Smooth muscle cell (in vitro differentiated cells): ENCODE measurements around the gene PTPRD. TPM values are rescaled to one million over a fixed set of nuclear protein-coding genes. Genes with fewer than 3 reads are reported as not detected.

ENCODE experiments used
- DNase-seq: peaks from one replicate; lab custom pipeline; 2025; ENCODE audit not compliant: unreplicated experiment; lab: John Stamatoyannopoulos, UW
- H2AFZ ChIP-seq: fragments of 200-600 bp; sonication (generic); 2 replicates; pipeline ENCODE4 v1.6.0; 2016; ENCODE audit warnings: antibody characterized with exemption, low read depth, mild to moderate bottlenecking
- H3F3A ChIP-seq: fragments of 200-600 bp; sonication (generic); 2 replicates; pipeline ENCODE4 v1.6.0; 2017; ENCODE audit warnings: antibody characterized with exemption, low read depth
- H3K27ac ChIP-seq: fragments of 200-600 bp; sonication (generic); 2 replicates; pipeline ENCODE4 v1.5.1; 2016; ENCODE audit warnings: low read depth, mild to moderate bottlenecking
- H3K27me3 ChIP-seq: fragments of 200-600 bp; sonication (generic); 2 replicates; pipeline ENCODE4 v1.6.1; 2016; ENCODE audit warnings: low read depth, mild to moderate bottlenecking
- H3K36me3 ChIP-seq: fragments of 200-600 bp; sonication (generic); 2 replicates; pipeline ENCODE4 v1.5.1; 2016; ENCODE audit warnings: low read depth
- H3K4me1 ChIP-seq: fragments of 200-600 bp; sonication (generic); 2 replicates; pipeline ENCODE4 v1.5.1; 2016; ENCODE audit warnings: low read depth
- H3K4me2 ChIP-seq: fragments of 200-600 bp; sonication (generic); 2 replicates; pipeline ENCODE4 v1.6.0; 2016; ENCODE audit warnings: mild to moderate bottlenecking
- H3K4me3 ChIP-seq: fragments of 200-600 bp; sonication (generic); 2 replicates; pipeline ENCODE4 v1.5.1; 2016; ENCODE audit warnings: mild to moderate bottlenecking
- H3K79me2 ChIP-seq: fragments of 200-600 bp; sonication (generic); 2 replicates; pipeline ENCODE4 v1.6.0; 2016; ENCODE audit warnings: low read depth, mild to moderate bottlenecking
- H3K9ac ChIP-seq: fragments of 200-600 bp; sonication (generic); 2 replicates; pipeline ENCODE4 v1.6.0; 2016; ENCODE audit warnings: low read depth
- H3K9me3 ChIP-seq: fragments of 200-600 bp; sonication (generic); replicated peaks from 2 replicates; pipeline ENCODE4 v1.5.1; 2016; ENCODE audit warnings: low read depth
- H4K20me1 ChIP-seq: fragments of 200-600 bp; sonication (generic); 2 replicates; pipeline ENCODE4 v1.6.0; 2016; ENCODE audit warnings: low read depth
- CTCF ChIP-seq: fragments of 200-600 bp; sonication (generic); IDR thresholded peaks from 2 replicates; pipeline ENCODE4 v1.5.1; 2017; ENCODE audit warnings: borderline replicate concordance, mild to moderate bottlenecking, antibody characterized with exemption; ENCODE audit not compliant: insufficient read depth, poor library complexity, severe bottlenecking
- WGBS: methylation state at CpG from one replicate; pipeline ENCODE4 v1.1.7; 2016; ENCODE audit warnings: low lambda C conversion rate; 5-methylcytosine and 5-hydroxymethylcytosine counted together
- polyA plus RNA-seq: library from polyadenylated mRNA; unstranded; fragments of >200 nt; fragmentation: Nextera tagmentation; extraction: Ambion mirVana; gene quantifications from 2 replicates; pipeline ENCODE4 v1.2.1, GENCODE V29; 2016
- total RNA-seq: library from RNA; depleted of rRNA; stranded (reverse); fragments of >200 nt; gene quantifications from 2 replicates; pipeline ENCODE4 v1.2.3, GENCODE V29; 2014

The PTPRD gene
- total and polyA plus RNA-seq, 2 experiments from 2014 or later = 6.5 to 61.0 TPM

DNA sequence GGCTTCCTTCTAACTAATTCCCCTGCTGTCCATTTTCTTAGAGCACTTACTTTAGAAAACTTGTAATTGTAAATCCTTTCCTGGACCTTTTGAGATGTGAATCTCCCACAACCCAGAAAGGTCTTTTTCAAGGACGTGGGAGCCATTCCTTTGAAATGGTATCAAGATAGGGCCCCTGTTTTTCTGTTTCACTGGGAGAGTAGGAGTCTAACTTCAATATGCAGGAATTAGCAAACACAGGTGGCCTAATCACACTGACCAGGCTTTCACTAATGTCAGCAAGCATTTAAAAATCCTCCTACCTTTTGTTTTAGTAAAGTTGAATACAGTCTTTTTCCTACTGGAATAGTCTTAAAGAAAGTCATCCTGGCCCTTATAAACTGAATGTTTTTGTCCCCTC, 558.3 kb downstream of the PTPRD start:
- Histone ChIP-seq H4K20me1 (no peaks in the 10 kb centered on the region), H3F3A (peaks cover 4% of the 10 kb centered on the region), H3K4me2 (no peak overlapping the region), H2AFZ (no peak overlapping the region), H3K36me3 (no peaks in the 10 kb centered on the region), H3K27ac (no peak overlapping the region), H3K4me1 (peaks cover 10% of the 10 kb centered on the region), H3K27me3 (peaks cover 8% of the 10 kb centered on the region), H3K9ac (no peak overlapping the region), H3K4me3 (no peak overlapping the region), H3K9me3 (no peaks in the 10 kb centered on the region), H3K79me2 (no peaks in the 10 kb centered on the region)
- no peak for DNase-seq
- 52% methylated on average over 1 of the region's 1 CpG for WGBS
- no peak for TF ChIP-seq CTCF

DNA sequence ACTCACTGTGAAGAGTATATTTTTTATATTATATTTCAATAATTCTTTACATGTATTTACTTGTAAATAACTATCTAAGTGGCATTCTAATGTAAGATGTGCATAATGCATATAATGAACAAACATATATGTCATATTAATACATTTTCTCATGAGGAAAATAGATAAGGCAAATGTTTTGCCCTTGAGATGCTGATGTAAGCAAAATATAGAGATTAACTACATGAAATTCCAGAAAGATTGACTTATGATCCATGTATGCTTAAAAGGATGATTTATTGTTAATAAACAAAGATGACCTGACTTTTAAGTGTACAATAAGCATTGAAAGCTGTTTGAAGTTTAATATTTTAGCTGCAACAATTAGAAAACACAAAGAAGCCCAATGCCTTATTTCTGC, 559.9 kb downstream of the PTPRD start:
- peaks cover 3% of the 10 kb centered on the region for H3K4me1 ChIP-seq

GRCh38 chr9:10052181-10052580, 560.6 kb downstream of the PTPRD start:
- H3K36me3 ChIP-seq = no peaks in the 10 kb centered on the region
- DNase-seq = no peak
- peaks cover 3% of the 10 kb centered on the region for H3K4me1 ChIP-seq
- no peak for TF ChIP-seq CTCF
- H3K79me2 ChIP-seq = no peaks in the 10 kb centered on the region
- H2AFZ ChIP-seq = no peak overlapping the region
- H3K4me3 ChIP-seq = no peak overlapping the region
- H3K27ac ChIP-seq = no peak overlapping the region
- no peak overlapping the region for H3K9ac ChIP-seq
- H3K9me3 ChIP-seq = no peaks in the 10 kb centered on the region
- WGBS = 95% methylated on average over 1 of the region's 1 CpG
- H3F3A ChIP-seq = peaks cover 5% of the 10 kb centered on the region
- no peak overlapping the region for H3K4me2 ChIP-seq
- H3K27me3 ChIP-seq = peaks cover 12% of the 10 kb centered on the region
- H4K20me1 ChIP-seq = no peaks in the 10 kb centered on the region

More for the DNA sequence above, 559.9 kb downstream of the PTPRD start:
- H3K9me3 ChIP-seq = no peaks in the 10 kb centered on the region
- no peak overlapping the region for H3K4me2 ChIP-seq
- no peak overlapping the region for H3K9ac ChIP-seq
- DNase-seq = no peak
- peaks cover 5% of the 10 kb centered on the region for H3F3A ChIP-seq
- no peak overlapping the region for H2AFZ ChIP-seq
- TF ChIP-seq CTCF = no peak
- H3K27me3 ChIP-seq = peaks cover 8% of the 10 kb centered on the region
- no peaks in the 10 kb centered on the region for H3K79me2 ChIP-seq
- no peak overlapping the region for H3K4me3 ChIP-seq
- no peak overlapping the region for H3K27ac ChIP-seq
- H4K20me1 ChIP-seq = no peaks in the 10 kb centered on the region
- H3K36me3 ChIP-seq = no peaks in the 10 kb centered on the region

DNA sequence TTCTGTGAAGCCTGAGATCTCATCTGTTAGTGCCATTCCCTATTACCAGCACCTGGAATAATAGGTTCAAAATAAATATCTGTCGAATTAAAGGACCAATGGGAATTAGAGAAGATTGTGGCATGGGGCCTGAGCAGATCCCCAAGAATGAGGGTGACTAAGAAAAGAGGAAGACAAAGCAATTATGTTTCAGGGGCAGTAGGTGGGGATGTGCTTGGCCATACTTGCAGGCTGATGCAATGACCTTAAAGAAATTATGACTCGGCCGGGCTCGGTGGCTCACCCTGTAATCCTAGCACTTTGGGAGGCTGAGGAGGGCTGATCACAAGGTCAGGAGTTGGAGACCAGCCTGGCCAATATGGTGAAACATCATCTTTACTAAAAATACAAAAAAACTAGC, 562.8 kb downstream of the PTPRD start:
- no peak overlapping the region for H3K9ac ChIP-seq
- no peaks in the 10 kb centered on the region for H3K79me2 ChIP-seq
- no peak for DNase-seq
- no peaks in the 10 kb centered on the region for H4K20me1 ChIP-seq
- H3K4me1 ChIP-seq = peaks cover 3% of the 10 kb centered on the region
- H3K27me3 ChIP-seq = peaks cover 12% of the 10 kb centered on the region
- no peak overlapping the region for H3K4me2 ChIP-seq
- H3K4me3 ChIP-seq = no peak overlapping the region
- TF ChIP-seq CTCF = no peak
- peaks cover 5% of the 10 kb centered on the region for H3F3A ChIP-seq
- H3K9me3 ChIP-seq = no peaks in the 10 kb centered on the region
- no peaks in the 10 kb centered on the region for H3K36me3 ChIP-seq
- H2AFZ ChIP-seq = no peak overlapping the region
- WGBS = 55% methylated on average over 4 of the region's 4 CpGs
- no peak overlapping the region for H3K27ac ChIP-seq
